Breast epithelium (tissue), 4 donors: ENCODE data around the gene HDAC7. TPM values are rescaled to one million over a fixed set of nuclear protein-coding genes. Genes with fewer than 3 reads are reported as not detected.

Experiments used
- DNase-seq, 2 donors: peaks; one replicate each; pipeline ENCODE4 v3.0.0-alpha.2; 2019; ENCODE audit warnings: low spot score in 2 of 2
- H3K27ac ChIP-seq, 2 donors: fragments of 200-600 bp; sonication (generic) in 1 of 2; one replicate each; pipeline ENCODE4 v1.5.1; 2016 to 2019; ENCODE audit warnings: mild to moderate bottlenecking in 1 of 2
- H3K27me3 ChIP-seq, 2 donors: fragments of 200-600 bp; sonication (generic) in 1 of 2; one replicate each; pipeline versions ENCODE4 v1.5.1 to v1.6.0; 2017 to 2019; ENCODE audit warnings: control low read depth in 1 of 2, mild to moderate bottlenecking in 1 of 2
- H3K36me3 ChIP-seq: fragments of 200-600 bp; one replicate; pipeline ENCODE4 v1.5.1; 2019
- H3K4me1 ChIP-seq, 2 donors: fragments of 200-600 bp; sonication (generic); one replicate each; pipeline ENCODE4 v1.5.1; 2016 to 2019; ENCODE audit warnings: control low read depth in 1 of 2
- H3K4me3 ChIP-seq, 3 donors: fragments of 200-600 bp; sonication (generic); 1 replicate in 2 of 3; 2 replicates in 1 of 3; pipeline ENCODE4 v1.5.1; 2016 to 2019; ENCODE audit warnings: mild to moderate bottlenecking in 3 of 3, moderate library complexity in 2 of 3
- H3K9me3 ChIP-seq, 2 donors: fragments of 200-600 bp; sonication (generic) in 1 of 2; one replicate each; pipeline ENCODE4 v1.5.1; 2016 to 2019; ENCODE audit warnings: control low read depth in 1 of 2
- CTCF ChIP-seq, 3 donors: fragments of 450-650 bp; IDR thresholded peaks; one replicate each; pipeline ENCODE4 v1.5.1; 2016 to 2017; ENCODE audit warnings: antibody characterized with exemption in 3 of 3, mild to moderate bottlenecking in 3 of 3, moderate library complexity in 3 of 3
- POLR2A ChIP-seq: fragments of 450-650 bp; IDR thresholded peaks from one replicate; pipeline ENCODE4 v1.6.1; 2016; ENCODE audit warnings: antibody characterized with exemption, mild to moderate bottlenecking, moderate library complexity
- POLR2AphosphoS5 ChIP-seq, 3 donors: sonication (generic); formaldehyde crosslinking; IDR thresholded peaks; one replicate each; pipeline ENCODE4 v1.6.1; 2017; ENCODE audit warnings: antibody characterized with exemption in 3 of 3
- intact Hi-C: fragments of 100-400 bp; cut with DNase I; formaldehyde crosslinking; loops from one replicate; pipeline ENCODE4 v1.15.1; 2023; ENCODE audit warnings: low total_unique reads
- total RNA-seq, 3 donors: library from RNA; depleted of rRNA; stranded (reverse); fragments of >200 nt; gene quantifications; one replicate each; pipeline ENCODE4 v1.1.0, GENCODE V29; 2016

HDAC7 gene
- total RNA-seq, 3 donors from 2014 or later, result 37.6 to 77.0 (median 44.9) TPM

- H3K4me3 ChIP-seq, result no peak overlapping the region
- intact Hi-C loops, result loop anchor here (5.0 kb wide), 1 partner anchor 39 kb away; no protein-coding TSS in a partner anchor
- H3K9me3 ChIP-seq, result no peaks in the 10 kb centered on the region
- no peak for TF ChIP-seq POLR2AphosphoS5 (IDR thresholded peaks at IDR 0.05)
- TF ChIP-seq POLR2A, result no peak
- no peak for TF ChIP-seq CTCF (IDR thresholded peaks at IDR 0.05)
- H3K27me3 ChIP-seq, result no peaks in the 10 kb centered on the region
- H3K27ac ChIP-seq, result peak overlapping the region in 1 of 2 donors; percentile 12
- DNase-seq, result no peak
- H3K4me1 ChIP-seq, result peaks cover 0 to 9% of the 10 kb centered on the region in 2 donors
- H3K36me3 ChIP-seq, result no peaks in the 10 kb centered on the region
Observed at GRCh38 chr12:47743311-47743860, 76.3 kb downstream of the HDAC7 start.

GRCh38 chr12:47742253-47742825, 77.4 kb downstream of the HDAC7 start:
- no peak overlapping the region for H3K4me3 ChIP-seq
- peaks cover 0 to 17% of the 10 kb centered on the region in 2 donors for H3K4me1 ChIP-seq
- TF ChIP-seq POLR2A (no peak), CTCF (IDR thresholded peaks at IDR 0.05) (peak; percentile 93 to 99 (median 94)), POLR2AphosphoS5 (IDR thresholded peaks at IDR 0.05) (peak in 1 of 3 donors; percentile 10)
- no peaks in the 10 kb centered on the region for H3K27me3 ChIP-seq
- H3K36me3 ChIP-seq, result no peaks in the 10 kb centered on the region
- DNase-seq, result peak in 1 of 2 donors; percentile 68
- intact Hi-C loops, result loop anchor here (5.0 kb wide), 1 partner anchor 40 kb away; no protein-coding TSS in a partner anchor
- no peaks in the 10 kb centered on the region for H3K9me3 ChIP-seq
- no peak overlapping the region for H3K27ac ChIP-seq

DNA sequence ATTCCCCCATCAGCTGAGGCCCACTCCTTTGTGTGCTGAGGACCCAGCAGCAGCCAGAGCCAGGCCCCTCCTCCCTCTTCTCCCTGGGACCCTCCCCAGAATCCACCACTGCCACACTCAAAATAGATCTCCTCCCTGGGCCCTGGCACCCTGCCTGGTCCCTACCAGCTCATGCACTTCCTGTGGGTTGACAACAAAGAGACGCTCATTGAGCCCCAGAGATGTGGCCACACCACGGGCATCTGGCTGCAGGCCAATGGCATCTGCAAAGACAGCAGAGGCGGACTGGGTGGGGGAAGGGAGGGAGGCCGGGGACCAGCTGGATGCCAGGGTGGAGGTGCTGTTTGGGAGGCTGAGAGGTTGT, 78.4 kb downstream of the HDAC7 start:
- H3K4me3 ChIP-seq, result no peak overlapping the region
- peaks cover 6 to 21% of the 10 kb centered on the region in 2 donors for H3K4me1 ChIP-seq
- intact Hi-C loops, result loop anchor here (5.0 kb wide), 1 partner anchor 41 kb away; no protein-coding TSS in a partner anchor
- no peaks in the 10 kb centered on the region for H3K27me3 ChIP-seq
- H3K9me3 ChIP-seq, result no peaks in the 10 kb centered on the region
- H3K36me3 ChIP-seq, result no peaks in the 10 kb centered on the region
- peak in 1 of 2 donors; percentile 85 for DNase-seq
- peak overlapping the region; percentile 11 to 62 for H3K27ac ChIP-seq
- TF ChIP-seq CTCF (IDR thresholded peaks at IDR 0.05), result no peak
- TF ChIP-seq POLR2A, result no peak
- TF ChIP-seq POLR2AphosphoS5 (IDR thresholded peaks at IDR 0.05), result no peak

DNA sequence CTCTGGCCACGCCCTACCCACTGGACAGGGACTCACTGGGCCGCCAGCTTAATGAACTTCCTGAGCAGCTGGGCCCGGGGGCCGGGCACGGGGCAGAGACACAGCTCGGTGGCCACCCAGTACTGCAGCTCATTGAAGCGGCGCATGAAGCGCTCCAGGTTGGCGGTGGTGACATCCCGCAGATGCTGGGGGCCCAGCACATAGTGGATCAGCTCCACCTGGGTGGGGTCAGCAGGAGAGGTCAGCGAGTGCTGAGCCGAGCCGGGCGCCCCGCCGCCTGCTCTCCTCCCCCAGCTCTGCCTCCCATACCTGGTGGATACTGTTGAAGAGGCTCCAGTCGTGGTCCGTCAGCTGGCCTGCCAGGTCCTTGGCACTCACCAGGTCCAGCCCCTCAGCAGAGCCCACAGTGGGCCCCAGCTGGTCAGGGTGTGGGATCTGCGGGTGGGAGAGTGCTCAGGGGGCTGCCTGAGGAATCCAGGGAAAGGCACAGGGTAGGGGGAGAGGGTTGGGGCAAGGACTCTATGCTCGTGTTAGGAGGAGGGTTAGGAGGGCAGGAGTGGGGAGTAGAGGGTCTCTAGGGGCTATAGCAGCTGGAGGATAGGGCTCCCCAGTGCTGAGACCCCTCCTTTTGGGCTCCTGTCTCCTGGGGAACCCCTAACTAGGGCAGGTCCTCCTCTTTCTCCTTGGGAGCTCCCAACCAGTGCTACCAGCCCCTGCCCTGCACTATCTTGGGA, 78.9 kb downstream of the HDAC7 start:
- TF ChIP-seq POLR2AphosphoS5 (IDR thresholded peaks at IDR 0.05) (no peak), POLR2A (no peak)
- Histone ChIP-seq H3K27ac (peak overlapping the region; percentile 11 to 62), H3K4me3 (no peak overlapping the region), H3K9me3 (no peaks in the 10 kb centered on the region), H3K27me3 (no peaks in the 10 kb centered on the region), H3K4me1 (peaks cover 12 to 26% of the 10 kb centered on the region in 2 donors), H3K36me3 (no peaks in the 10 kb centered on the region)
- DNase-seq, result no peak
- intact Hi-C loops, result loop anchor here (5.0 kb wide), 1 partner anchor 42 kb away; no protein-coding TSS in a partner anchor

DNA sequence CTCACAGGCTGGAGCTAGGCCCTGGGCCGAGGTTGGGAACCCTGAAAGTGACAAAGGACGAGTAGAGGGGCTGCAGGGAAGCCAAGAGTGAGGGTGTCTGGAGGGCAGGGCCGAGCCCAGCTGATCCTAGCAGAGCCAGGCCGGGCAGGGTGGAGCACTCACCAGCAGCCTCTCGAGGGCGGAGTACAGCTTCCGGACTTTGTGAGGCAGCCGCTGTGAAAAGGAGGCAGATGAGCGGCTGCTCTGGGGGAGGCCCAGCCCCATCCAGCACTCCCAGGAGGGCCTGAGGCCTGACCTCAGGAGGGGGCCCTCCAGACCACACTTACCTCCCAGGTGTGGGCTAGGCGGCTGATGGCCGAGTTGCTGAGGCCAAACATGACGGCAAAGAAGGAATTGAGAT, 79.7 kb downstream of the HDAC7 start:
- intact Hi-C loops, result loop anchor here (5.0 kb wide), 1 partner anchor 42 kb away; no protein-coding TSS in a partner anchor
- Histone ChIP-seq H3K4me1 (peaks cover 13 to 29% of the 10 kb centered on the region in 2 donors), H3K9me3 (no peaks in the 10 kb centered on the region), H3K4me3 (no peak overlapping the region), H3K27me3 (no peaks in the 10 kb centered on the region), H3K36me3 (no peaks in the 10 kb centered on the region), H3K27ac (peak overlapping the region in 1 of 2 donors; percentile 62)
- no peak for DNase-seq
- TF ChIP-seq CTCF (IDR thresholded peaks at IDR 0.05), result no peak
- TF ChIP-seq POLR2AphosphoS5 (IDR thresholded peaks at IDR 0.05), result no peak
- TF ChIP-seq POLR2A, result no peak
